Measurements from ENCODE around the gene MGMT. TPM values are rescaled to one million over a fixed set of nuclear protein-coding genes. Genes with fewer than 3 reads are reported as not detected.

Gene MGMT
- total RNA-seq, 1 donor from 2014 or later = 20.9 TPM

DNA sequence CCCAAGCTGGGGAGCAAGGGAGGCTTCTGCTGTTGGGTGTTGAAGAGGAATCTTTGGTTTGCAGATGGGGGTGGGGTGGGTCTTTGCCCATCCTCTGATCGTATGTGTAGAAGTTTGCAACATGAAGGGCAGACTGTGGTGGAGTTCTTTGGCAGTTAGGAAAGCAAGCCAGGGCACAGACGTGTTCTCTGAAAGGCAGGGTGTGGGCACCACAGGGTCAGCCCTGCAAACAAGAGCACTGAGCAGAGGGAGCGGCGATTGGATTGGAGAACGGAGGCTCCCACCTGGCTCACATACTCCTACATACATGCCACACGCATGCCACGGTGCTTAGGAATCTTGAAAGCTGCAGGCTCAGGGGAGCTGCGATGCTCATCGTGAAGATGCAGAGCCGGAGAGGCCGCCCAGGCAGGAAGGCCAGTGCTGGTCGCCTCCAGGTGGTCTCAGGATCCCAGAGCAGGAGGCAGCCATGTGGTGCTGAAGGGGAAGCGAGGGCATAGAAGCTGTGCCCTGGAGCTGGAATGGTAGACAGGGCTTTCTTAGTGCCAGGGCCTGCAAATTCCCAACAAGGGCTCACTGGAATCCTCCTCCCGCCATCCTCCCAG is 149.0 kb downstream of the MGMT start:
- DNase-seq (ENCODE audit: low read depth) = no peak

DNA sequence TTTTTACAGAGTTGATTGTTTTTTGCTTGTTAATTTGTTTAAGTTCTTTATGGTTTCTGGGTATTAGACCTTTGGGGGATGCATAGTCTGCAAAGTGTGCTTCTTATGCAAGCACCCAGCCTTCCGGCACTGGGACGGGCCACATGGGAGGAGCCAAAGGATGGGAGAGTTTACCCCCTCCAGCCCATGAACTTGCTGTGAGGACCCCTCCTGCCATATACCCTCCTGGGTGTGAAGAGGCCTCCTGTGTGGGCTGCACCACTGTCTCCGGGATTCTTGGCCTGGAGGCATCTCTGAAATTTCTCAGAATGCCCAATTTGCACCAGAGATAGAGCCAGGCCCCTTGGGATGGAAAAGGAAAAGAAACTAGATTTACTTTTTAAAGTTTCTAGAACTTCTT is 150.7 kb downstream of the MGMT start:
- DNase-seq (ENCODE audit: low read depth) = no peak

DNA sequence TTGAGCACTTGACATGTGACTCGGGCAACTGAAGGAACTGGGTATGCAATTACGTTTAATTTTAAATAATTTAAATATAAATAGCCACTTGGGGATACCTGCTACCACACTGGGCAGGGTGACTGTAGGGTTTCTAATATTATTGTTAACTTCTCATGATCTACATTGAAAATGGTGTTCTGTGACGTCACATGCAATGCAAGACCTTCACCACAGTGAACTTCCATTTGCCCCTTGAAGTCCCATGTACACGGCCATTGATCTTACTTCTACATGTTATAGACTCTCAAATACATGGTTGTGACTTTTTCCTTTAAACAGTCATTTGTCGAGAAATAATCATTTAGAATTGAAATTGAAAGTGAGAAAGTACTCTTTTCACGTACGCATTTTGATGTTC is 154.0 kb downstream of the MGMT start:
- no peak for DNase-seq (ENCODE audit: low read depth)

DNA sequence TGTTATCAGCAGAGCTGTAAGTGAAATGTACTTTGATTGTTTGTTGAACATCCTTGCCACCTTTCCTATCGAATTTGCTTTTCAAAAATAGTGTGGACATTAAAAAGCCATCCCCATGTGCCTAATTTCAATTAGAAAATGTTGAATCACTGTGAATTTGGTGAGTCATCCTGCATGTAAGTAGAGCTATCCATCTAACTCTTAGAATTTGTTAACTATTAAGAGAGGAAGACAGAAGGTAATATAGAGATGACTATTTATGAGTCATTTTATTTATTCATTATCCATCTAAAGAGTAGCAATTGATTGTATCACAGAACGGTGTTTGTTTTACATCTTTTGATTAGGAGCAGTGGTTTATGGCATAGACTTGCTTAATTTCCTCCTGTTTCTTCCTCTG is 154.7 kb downstream of the MGMT start:
- no peak for DNase-seq (ENCODE audit: low read depth)

DNA sequence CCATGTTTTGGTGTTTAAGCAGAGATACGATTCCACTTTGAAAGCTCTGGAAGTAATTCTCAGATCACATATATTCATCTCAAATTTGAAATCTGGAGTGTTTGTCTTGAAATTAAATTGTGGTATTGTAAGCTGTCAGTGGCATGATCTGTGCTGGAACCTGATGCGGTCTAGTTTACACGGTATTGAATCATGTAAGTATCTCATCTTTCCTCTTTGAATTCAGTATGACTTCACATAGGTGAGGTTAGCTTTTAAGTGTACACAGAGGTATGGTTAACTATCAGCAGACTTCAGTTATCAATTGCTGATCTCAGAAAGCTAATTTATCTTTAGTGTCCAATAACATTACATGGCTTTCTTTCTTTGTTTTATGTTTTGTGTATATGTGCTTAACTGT is 155.2 kb downstream of the MGMT start:
- DNase-seq (ENCODE audit: low read depth) = no peak

DNA sequence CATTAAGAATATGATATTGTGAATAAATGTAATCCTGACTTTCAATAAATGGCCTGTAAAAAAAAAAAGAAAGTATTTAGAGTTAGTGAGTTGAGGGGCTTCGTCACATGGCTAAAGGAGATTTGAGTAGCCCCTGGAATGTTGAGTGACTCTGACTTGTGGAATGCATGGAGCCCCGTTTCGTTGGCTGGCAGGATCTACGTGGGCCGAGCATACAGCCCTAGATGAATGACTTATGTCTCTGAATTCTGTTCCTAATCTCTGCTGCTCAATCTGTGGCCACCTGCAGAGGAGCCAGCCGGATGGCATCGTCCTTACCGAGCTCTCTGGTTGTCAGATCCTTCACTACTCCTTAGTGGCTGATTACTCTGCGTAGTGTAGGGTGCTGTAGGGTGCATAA is 155.7 kb downstream of the MGMT start:
- peak; percentile 10 for DNase-seq (ENCODE audit: low read depth)

DNA sequence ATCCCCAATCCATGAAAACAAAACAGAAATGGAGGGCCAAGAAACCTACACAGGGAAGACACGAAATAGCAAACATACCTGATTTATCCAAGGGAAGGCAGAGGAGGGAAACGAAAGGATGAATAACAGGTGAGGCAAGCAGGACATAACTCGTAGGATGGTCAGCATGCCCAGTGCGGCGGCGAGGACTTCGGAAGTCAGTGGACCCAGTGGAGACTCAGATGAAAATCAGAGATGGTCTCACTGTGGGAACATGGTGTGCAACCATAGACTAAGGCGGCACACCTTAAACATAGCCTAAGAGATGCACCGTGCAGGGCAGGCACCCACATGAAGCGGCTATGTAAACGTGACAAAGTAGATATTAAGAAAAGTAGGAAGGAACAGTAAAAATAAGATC is 157.5 kb downstream of the MGMT start:
- no peak for DNase-seq (ENCODE audit: low read depth)

DNA sequence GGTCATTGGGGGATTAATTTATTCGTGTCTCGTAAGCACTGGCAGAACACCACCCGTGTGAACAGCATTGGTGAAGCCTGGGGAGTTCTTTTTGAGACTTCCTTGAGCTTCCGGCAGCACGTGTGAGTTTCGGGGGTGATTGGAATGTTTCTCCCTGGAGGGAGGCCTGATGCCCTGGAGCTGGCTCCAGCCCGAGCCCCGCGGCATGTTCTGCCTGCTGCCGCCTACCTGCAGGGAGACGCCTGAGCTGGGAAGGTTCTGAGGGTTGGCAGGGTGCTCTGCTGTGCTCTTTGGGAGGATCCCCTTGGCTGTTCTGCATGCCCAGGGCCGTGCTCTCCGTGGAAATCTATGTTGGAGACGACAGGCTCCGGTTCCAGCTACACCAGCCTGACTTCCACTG is 159.3 kb downstream of the MGMT start:
- no peak for DNase-seq (ENCODE audit: low read depth)

DNA sequence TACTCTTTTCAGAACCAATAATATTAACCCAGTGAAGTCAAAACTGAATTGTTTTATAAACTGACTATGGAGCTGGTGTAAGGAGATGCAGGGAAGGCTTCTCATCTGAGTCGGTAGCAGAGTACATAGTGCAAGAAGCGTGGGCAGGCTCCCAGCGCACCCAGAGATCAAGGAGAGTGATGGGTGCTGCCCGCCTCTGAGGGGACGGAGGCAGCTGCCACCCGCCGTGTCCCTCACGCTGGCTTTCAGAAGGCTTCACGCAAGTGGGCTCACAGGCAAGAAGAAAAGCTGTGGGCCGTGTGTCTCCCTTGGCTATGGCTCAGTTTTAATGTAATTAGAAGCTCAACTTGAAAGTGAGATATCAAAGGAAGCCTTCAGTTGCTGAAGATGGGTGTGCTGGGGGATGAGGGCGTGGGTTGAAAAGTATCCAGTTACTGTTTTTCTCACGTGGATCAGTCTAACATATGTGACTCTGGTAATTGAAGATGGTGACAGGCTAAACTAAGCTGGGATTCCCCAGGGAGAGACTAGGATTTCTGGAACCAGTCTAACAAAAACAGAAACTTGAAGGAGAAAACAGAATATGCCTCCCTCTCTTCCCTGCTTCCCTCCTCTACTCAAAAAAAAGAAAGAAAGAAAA is 159.9 kb downstream of the MGMT start:
- DNase-seq (ENCODE audit: low read depth) = peak; percentile 39

DNA sequence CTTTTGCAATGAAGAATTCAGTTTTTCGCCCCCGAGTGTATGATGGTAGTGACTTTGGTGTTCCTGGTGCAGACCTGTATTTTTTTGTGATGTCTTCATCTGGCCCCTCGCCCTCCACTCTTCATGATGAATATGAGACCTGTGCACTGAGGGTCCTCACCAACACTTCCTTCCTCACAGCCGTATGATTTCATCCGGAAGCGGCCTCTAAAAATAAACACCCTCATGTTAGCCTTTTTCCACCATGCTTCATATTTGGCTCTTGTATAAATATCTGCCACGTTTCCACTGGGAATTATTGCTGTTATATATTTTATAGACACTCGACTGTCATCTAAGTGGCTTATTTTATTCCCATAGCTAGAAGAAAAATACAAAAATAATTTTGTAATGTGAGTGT is 160.4 kb downstream of the MGMT start:
- DNase-seq (ENCODE audit: low read depth) = no peak

DNA sequence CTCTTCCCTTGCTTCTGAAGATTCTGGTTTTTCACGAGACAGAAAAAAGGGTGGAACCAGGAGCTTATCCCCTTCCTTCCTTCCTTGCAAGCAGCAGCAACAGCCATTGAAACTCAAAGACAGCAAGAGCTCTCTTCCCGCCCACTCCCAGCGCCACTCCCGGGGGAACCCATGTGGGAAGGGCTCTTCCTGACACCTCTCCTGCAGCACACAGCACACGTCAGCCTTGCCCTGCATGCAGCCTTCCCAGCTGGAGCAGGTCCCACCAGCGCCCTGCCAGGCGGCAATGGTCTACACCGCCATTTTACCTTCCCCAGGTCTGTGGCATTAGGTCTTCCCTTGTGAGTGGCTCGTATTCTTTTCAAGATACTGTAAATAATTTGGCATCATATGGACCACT is 161.8 kb downstream of the MGMT start:
- no peak for DNase-seq (ENCODE audit: low read depth)

DNA sequence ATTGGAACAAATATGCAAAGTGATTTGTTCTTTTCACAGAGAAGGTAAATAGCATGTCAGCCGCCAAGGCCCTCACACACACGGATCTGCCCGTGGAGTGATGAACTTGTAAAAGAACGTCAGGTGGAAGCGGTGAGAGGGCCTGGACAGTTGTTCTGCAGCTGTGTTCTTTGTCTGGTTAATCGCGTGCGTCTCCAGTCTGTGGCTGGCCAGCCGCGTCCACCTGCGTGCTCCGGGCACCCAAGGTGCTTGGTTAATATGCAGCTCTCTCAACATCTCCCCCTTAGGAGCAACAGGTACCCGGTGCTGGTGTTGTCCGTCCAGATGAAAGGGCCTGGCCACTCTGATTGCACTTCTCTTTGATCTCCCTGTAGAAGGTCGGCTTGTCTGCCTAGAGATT is 162.9 kb downstream of the MGMT start:
- no peak for DNase-seq (ENCODE audit: low read depth)

DNA sequence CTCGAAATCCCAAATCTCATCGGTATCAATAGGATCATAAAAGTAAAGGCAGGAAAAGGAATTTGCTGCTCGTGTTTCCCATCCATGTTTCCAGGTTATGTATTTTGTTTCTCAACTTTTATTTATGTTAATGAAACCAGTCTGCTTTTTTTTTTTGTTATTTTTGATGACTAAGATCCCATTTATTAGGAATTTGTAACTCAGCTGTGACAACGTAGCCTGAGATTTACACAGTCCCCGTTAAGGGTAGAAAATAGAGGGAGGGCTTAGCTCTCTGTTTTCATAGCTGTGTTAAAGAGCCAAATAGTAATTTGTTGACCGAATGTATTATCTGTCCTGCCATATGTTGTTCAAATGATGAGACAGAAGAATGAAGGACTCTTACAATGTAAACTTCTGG is 164.0 kb downstream of the MGMT start:
- peak; percentile 15 for DNase-seq (ENCODE audit: low read depth)

DNA sequence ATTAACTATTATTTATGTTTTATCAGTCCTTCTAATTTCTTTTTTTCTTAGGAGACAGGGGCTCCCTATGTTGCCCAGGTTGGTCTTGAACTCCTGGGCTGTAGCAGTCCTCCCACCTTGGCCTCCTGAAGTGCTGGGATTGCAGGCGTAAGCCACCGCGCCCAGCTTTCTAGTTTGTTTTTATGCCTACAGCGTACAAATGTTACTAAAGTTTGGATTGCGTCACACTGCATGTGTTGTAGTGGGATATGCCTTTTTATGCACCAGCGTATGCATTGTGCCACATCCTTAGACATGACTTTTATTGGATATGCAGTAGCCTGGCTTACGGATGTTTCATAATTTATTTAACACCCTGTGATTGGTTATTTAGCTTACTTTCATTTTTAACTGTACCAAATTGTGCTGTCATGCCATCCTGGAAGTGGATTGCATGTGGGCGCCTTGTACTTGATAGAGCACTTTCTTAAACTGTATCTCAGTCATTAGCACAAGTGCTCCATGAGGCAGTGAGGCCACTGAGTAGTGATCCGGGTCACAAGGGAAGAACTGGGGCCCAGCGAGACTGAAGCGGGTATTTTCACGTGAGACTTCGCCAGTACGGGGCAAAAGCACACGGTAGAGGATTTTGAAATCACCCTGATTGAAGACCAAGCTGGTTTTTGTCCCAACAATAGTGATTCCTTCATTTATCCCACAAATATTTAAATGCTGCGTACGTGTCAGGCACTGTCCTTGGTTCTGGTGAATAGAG is 165.0 kb downstream of the MGMT start:
- DNase-seq (ENCODE audit: low read depth) = no peak

DNA sequence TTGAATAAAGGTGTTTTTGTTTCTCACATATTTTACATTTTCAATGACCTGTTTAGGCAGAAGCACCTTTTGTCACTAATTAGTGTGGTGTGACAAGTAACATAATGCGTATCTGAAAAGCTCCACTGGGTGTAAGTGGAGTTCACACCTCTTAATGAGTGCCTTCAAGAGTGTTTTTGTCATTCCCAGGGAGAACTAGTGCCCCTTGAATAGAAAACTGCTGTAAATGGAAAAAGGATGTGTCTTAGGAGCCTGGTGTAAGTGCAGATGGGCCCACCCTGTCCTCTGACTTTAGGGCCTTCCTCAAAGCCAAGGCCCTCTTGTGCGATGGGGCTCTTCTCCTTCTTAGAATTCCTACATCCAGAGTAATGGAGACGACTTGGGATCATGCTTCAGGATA is 170.0 kb downstream of the MGMT start:
- DNase-seq (ENCODE audit: low read depth) = no peak

DNA sequence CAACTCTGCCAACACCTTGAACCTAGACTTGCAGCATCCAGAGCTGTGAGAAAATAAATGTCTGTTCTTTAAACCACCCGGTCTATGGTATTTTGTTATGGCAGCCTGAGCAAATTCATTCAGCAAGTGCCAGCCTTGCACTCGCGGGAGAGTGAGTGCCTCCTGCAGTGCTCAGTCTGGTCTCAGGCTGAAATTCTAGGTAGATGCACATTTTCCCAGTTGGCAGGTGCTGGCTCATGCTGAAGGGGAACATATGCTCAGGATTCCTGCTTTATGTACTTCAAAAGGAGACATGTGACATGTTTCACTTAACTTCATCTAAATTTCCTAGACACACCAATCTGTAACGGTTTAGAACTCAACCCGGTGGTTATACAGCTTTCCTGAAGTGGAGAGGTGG is 170.8 kb downstream of the MGMT start:
- no peak for DNase-seq (ENCODE audit: low read depth)

DNA sequence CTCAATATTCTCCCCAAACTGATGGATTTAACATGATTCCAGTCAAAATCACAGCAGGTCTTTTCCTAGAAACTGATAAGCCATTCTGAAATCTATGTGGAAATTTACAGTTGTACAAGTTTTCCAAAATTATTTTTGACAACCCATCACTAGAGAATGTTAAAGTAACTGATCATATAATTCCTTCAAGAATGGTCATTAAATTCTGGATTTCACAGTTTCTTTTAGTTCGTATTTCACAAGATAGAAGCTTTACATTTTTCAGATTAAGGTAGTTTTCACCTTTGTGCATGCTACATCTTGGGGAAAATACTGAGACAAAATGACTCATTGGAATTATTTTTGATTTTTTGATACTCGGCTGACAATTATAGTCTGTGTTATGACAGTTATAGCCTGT is 174.3 kb downstream of the MGMT start:
- DNase-seq (ENCODE audit: low read depth) = no peak

DNA sequence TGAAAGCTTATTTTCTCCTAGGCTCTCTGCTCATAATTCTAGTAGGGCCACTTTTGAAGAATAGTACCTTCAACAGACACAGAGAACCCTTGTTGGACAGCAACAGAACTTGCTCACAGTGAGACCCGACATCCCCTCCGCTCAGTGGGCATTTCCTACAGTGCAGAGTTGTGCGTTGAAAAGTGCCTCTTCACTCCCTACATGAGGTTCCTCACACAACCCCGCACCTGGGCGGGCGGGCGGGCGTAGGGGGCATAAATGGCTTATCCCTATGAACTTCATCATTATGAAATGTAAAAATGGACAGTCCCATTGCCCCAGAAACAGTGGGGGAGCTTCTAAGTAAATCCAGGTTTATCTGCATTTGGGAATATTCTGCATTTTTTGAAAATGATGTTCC is 174.9 kb downstream of the MGMT start:
- no peak for DNase-seq (ENCODE audit: low read depth)

DNA sequence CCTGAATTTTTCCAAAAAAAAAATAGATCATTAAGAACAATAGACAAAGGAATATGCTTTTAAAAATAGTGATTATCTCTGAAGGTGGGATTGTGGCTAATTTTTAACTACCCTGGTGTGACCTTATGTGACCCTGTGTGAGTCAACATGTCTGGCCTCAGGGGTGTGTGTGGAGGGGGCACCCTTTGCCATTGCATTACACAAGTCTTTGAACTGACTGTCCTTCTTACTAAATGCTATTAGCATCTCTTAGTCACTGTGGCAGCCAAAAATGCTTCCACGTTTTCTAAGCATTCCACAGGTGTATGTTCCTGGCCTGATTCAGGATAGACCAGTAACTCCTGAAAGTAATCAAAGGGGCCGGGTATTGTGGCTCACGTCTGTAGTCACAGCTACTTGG is 175.4 kb downstream of the MGMT start:
- DNase-seq (ENCODE audit: low read depth) = peak; percentile 5

DNA sequence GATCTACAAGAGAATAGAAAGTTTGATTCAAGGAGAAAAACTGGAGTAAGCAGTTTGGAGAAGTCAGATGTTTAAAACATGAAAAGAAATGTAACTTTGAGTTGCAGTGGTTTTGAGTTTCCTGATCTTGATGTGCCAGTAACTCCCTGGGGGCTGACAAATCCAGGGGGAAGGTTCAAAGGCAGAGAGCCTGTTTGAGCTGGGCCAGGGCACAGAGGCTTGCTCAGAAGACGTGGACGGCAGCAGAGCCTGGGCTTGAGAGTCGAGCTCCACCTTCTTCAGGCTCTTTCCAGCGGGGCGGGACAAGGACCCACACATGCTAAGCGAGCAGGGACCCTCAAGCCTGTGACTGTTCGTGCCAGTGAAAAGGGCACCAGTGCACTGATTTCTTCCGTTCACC is 176.2 kb downstream of the MGMT start:
- DNase-seq (ENCODE audit: low read depth) = no peak

DNA sequence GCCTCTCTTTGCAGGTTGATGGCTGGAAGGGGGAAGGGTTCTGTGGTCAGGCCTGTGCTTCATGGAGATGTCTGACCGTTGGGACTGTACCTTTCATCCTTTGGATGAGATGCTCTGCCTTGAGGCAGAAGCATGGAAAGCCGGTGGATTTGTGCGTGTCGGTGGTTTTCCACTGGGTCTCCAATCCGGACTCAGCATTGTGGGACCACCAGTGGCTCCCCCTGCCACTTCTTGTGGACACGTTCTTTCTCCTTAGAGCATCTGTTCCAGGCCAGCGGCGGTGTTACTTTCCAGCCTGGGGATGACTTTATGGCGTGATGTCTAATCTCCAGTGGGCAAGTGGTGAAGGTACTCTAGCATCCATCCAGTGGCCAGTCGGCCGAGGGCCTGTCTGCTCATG is 178.4 kb downstream of the MGMT start:
- DNase-seq (ENCODE audit: low read depth) = no peak

DNA sequence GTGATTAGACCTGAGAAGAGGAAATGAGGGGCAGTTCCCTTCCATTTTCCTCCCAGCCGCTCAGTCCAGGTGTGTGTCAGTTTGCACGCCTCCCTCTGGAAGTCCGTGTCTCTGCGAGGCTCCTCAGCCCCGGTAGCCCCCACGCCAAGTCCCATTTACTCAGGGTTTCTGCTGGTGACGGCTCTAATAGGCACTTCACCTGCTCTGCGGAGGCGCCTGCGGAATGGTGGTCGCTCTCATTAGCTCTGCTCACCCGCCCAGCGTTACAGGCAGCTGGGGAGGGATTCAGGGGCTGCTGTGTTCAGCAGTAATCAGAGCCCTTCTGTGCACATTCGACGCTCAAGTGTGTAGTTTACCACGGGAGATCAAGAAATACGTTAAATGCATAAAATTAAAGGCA is 179.9 kb downstream of the MGMT start:
- no peak for DNase-seq (ENCODE audit: low read depth)

DNA sequence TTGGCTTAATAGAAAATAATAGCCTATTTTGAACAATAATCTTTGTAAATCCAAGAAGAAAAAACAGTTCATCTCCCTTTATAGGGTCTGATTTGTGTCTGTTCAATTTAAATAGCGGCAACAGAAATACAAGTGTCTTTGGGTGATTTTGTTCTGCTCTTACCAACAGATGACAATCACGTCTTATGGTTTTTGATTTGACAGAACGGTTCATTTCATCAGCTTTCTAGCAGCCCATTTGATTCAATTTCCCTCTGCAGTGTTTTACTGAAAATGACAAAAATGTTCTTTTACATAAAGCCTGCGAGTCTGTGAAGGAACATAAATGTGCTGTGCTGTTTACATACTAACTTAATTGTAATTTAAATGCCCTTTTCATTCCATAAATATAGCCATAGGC is 180.5 kb downstream of the MGMT start:
- DNase-seq (ENCODE audit: low read depth) = no peak
